Thymus (tissue), 14 donors: ENCODE data around the gene SLC26A11. TPM values are rescaled to one million over a fixed set of nuclear protein-coding genes. Genes with fewer than 3 reads are reported as not detected.

Experiments
- DNase-seq, 9 donors: peaks; one replicate each; pipeline ENCODE4 v3.0.0-alpha.2; 2013; ENCODE audit warnings: low spot score in 9 of 9, low read depth in 6 of 9, missing footprints in 1 of 9
- H3K27ac ChIP-seq, 2 donors: one replicate each; pipeline ENCODE4 v1.5.1; 2013; ENCODE audit warnings: control low read depth in 1 of 2, low read depth in 1 of 2, low read length in 1 of 2, mild to moderate bottlenecking in 1 of 2, moderate library complexity in 1 of 2
- H3K27me3 ChIP-seq, 2 donors: one replicate each; pipeline ENCODE4 v1.5.1; 2013; ENCODE audit warnings: low read length in 1 of 2; ENCODE audit not compliant: control insufficient read depth in 2 of 2, insufficient read depth in 1 of 2
- H3K36me3 ChIP-seq, 2 donors: one replicate each; pipeline ENCODE4 v1.5.1; 2013; ENCODE audit warnings: low read length in 1 of 2, mild to moderate bottlenecking in 1 of 2, moderate library complexity in 1 of 2; ENCODE audit not compliant: control insufficient read depth in 2 of 2, insufficient read depth in 2 of 2
- H3K4me1 ChIP-seq, 2 donors: one replicate each; pipeline ENCODE4 v1.5.1; 2013; ENCODE audit warnings: low read length in 2 of 2; ENCODE audit not compliant: control insufficient read depth in 2 of 2, insufficient read depth in 2 of 2
- H3K4me3 ChIP-seq, 2 donors: one replicate each; pipeline ENCODE4 v1.5.1; 2013; ENCODE audit warnings: low read length in 2 of 2, control low read depth in 1 of 2, mild to moderate bottlenecking in 1 of 2
- H3K9me3 ChIP-seq, 2 donors: one replicate each; pipeline ENCODE4 v1.5.1; 2013; ENCODE audit warnings: low read length in 1 of 2, mild to moderate bottlenecking in 1 of 2; ENCODE audit not compliant: control insufficient read depth in 2 of 2, insufficient read depth in 1 of 2
- WGBS: extraction: QIAGEN DNeasy Blood & Tissue Kit; methylation state at CpG from one replicate; pipeline ENCODE4 v1.1.7; 2013; 5-methylcytosine and 5-hydroxymethylcytosine counted together
- long read RNA-seq, 10 donors: transcript quantifications; one replicate each; lab custom pipeline, GENCODE V29; 2026
- polyA plus RNA-seq: library from polyadenylated mRNA; stranded (reverse); fragments of 200-250 nt; gene quantifications from one replicate; pipeline ENCODE4 v1.2.3, GENCODE V29; 2013
- total RNA-seq: library from RNA; stranded (reverse); fragments of 120-200 nt; gene quantifications from one replicate; pipeline ENCODE4 v1.2.4, GENCODE V29; 2013
- donor health status: healthy.

The SLC26A11 gene
- total RNA-seq (2.3 TPM), polyA plus RNA-seq (17.4 TPM)
- long read RNA-seq, donor 1 = 0 reads
- long read RNA-seq, donor 2 = 0 reads
- long read RNA-seq, donor 3, partial matches to known transcripts = 0 of 3 reads
- long read RNA-seq, donor 3, other reads (novel, unspliced or antisense) = 0 of 3 reads
- long read RNA-seq, donor 4, partial matches to known transcripts = 0 of 2 reads
- long read RNA-seq, donor 4, other reads (novel, unspliced or antisense) = 0 of 2 reads
- long read RNA-seq, donor 5, partial matches to known transcripts = 5 of 8 reads
- long read RNA-seq, donor 5, other reads (novel, unspliced or antisense) = 0 of 8 reads
- long read RNA-seq, donor 6 = 0 reads
- long read RNA-seq, donor 7, partial matches to known transcripts = 0 of 1 reads
- long read RNA-seq, donor 7, other reads (novel, unspliced or antisense) = 0 of 1 reads
- long read RNA-seq, donor 8, partial matches to known transcripts = 0 of 1 reads
- long read RNA-seq, donor 8, other reads (novel, unspliced or antisense) = 0 of 1 reads
- long read RNA-seq, donor 9 = 0 reads
- long read RNA-seq, donor 10, partial matches to known transcripts = 0 of 1 reads
- long read RNA-seq, donor 10, other reads (novel, unspliced or antisense) = 0 of 1 reads

- peak within 1 kb of the TSS; percentile 62 to 74 for H3K27ac ChIP-seq
- H3K4me1 ChIP-seq = peaks cover 0 to 12% of the 10 kb centered on the region in 2 donors
- peak within 1 kb of the TSS; percentile 51 to 68 for H3K4me3 ChIP-seq
- peaks cover 0 to 7% of the 10 kb centered on the region in 2 donors for H3K36me3 ChIP-seq
- WGBS = 1% methylated on average over 77 of the region's 77 CpGs
- peak in 4 of 9 donors; percentile 4 to 35 (median 20) for DNase-seq
- H3K27me3 ChIP-seq = peaks cover 14 to 20% of the 10 kb centered on the region in 2 donors
- no peaks in the 10 kb centered on the region for H3K9me3 ChIP-seq
These were observed at the start of gene SLC26A11, which contains the start of gene SGSH for GRCh38 chr17:80220054-80220735. TSS of gene SLC26A11 (plus strand) at chr17:80220427. CDS start at chr17:80221561, 1,134 bp downstream. TSS of gene SGSH (minus strand) at chr17:80220333. CDS start at chr17:80220313, 20 bp downstream.

GRCh38 chr17:80171681-80172080, 48.5 kb upstream of the SLC26A11 start:
- no peaks in the 10 kb centered on the region for H3K4me1 ChIP-seq
- 95% methylated on average over 7 of the region's 7 CpGs for WGBS
- no peak for DNase-seq
- no peak overlapping the region for H3K4me3 ChIP-seq
- no peak overlapping the region for H3K27ac ChIP-seq
- no peaks in the 10 kb centered on the region for H3K9me3 ChIP-seq
- peaks cover 0 to 10% of the 10 kb centered on the region in 2 donors for H3K27me3 ChIP-seq
- H3K36me3 ChIP-seq = no peaks in the 10 kb centered on the region

- peaks cover 0 to 13% of the 10 kb centered on the region in 2 donors for H3K27me3 ChIP-seq
- H3K27ac ChIP-seq = no peak overlapping the region
- no peak for DNase-seq
- no peak overlapping the region for H3K4me3 ChIP-seq
- 78% methylated on average over 12 of the region's 12 CpGs for WGBS
- no peaks in the 10 kb centered on the region for H3K4me1 ChIP-seq
- H3K9me3 ChIP-seq = no peaks in the 10 kb centered on the region
- no peaks in the 10 kb centered on the region for H3K36me3 ChIP-seq
These were observed 47.1 kb upstream of the SLC26A11 start for GRCh38 chr17:80173126-80173525.

DNA sequence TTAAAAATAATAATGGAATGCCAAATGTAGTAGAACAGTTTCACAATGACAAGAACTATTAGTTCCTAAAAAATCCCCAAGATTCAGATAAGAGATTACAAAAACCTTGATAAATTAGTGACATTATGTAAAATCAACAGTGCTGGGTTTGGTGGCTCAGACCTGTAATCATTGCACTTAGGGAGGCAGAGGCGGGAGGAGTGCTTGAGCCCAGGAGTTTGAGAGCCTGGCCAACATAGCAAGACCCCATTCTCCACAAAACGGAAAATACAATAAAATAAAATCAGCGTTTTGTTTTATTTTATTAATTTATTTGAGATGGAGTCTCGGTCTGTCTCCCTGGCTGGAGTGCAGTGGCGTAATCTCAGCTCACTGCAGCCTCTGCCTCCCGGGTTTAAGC, 46.3 kb upstream of the SLC26A11 start:
- Histone ChIP-seq H3K9me3 (no peaks in the 10 kb centered on the region), H3K4me3 (no peak overlapping the region), H3K27ac (no peak overlapping the region), H3K27me3 (peaks cover 0 to 16% of the 10 kb centered on the region in 2 donors), H3K4me1 (no peaks in the 10 kb centered on the region), H3K36me3 (no peaks in the 10 kb centered on the region)
- 97% methylated on average over 6 of the region's 6 CpGs for WGBS
- no peak for DNase-seq

DNA sequence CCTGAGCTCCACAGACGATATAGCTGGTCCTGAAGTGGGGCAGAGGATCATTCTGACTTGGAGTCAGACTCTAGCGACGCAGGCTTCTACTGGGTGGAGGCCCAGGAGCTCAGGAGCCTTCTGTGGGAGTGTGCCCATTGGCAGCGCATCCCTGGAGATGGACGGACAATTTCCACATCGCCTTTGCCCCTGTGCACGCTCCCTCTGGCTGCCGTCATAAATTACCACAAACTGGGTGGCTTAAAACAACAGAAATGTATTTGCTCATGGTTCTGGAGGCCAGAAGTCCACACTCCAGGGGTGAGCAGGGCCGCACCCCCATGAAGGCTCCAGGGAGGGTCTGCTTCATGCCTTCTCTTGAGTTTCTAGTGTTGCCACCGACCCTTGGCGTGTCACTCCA, 43.5 kb upstream of the SLC26A11 start:
- 96% methylated on average over 11 of the region's 11 CpGs for WGBS
- H3K4me3 ChIP-seq = no peak overlapping the region
- H3K4me1 ChIP-seq = no peaks in the 10 kb centered on the region
- peaks cover 0 to 16% of the 10 kb centered on the region in 2 donors for H3K27me3 ChIP-seq
- H3K9me3 ChIP-seq = no peaks in the 10 kb centered on the region
- no peaks in the 10 kb centered on the region for H3K36me3 ChIP-seq
- no peak for DNase-seq
- H3K27ac ChIP-seq = no peak overlapping the region

DNA sequence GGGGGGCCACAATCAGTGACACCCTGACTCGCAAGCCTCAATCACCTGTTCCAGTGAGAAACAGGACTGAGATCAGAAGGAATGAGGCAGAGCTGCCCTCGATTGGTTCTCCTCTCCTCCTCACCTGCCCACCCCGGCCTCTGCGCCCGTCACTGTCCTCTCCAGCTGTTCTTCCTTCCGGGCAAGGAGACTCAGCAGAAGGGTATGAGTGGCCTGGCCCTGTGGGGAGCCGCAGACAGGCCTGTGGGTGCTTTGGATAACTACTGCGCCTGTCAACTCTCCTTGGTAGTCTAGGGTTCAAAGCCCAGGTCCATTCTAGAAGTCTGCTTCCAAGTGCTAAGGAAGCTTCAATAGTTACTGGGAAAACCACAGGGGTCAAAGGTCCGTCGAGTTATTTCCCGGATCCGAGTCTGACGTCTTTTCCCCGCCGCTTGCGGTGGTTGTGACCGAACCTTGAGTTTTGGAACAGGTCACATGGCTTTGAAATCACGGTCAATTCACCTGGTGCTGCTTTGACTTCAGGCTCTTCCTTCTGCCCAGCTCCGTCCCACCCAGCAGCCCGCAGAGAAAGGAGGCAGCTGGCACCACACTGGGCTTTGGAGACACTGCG, 42.1 kb upstream of the SLC26A11 start:
- H3K9me3 ChIP-seq = no peaks in the 10 kb centered on the region
- no peak overlapping the region for H3K4me3 ChIP-seq
- H3K4me1 ChIP-seq = no peaks in the 10 kb centered on the region
- peaks cover 0 to 15% of the 10 kb centered on the region in 2 donors for H3K27me3 ChIP-seq
- no peak overlapping the region for H3K27ac ChIP-seq
- WGBS = 91% methylated on average over 21 of the region's 21 CpGs
- no peak for DNase-seq
- H3K36me3 ChIP-seq = no peaks in the 10 kb centered on the region

GRCh38 chr17:80180192-80180591, 40.0 kb upstream of the SLC26A11 start:
- Histone ChIP-seq H3K9me3 (no peaks in the 10 kb centered on the region), H3K27ac (no peak overlapping the region), H3K27me3 (peaks cover 0 to 14% of the 10 kb centered on the region in 2 donors), H3K4me3 (no peak overlapping the region), H3K36me3 (no peaks in the 10 kb centered on the region), H3K4me1 (peaks cover 0 to 3% of the 10 kb centered on the region in 2 donors)
- no peak for DNase-seq
- WGBS = 93% methylated on average over 14 of the region's 14 CpGs

DNA sequence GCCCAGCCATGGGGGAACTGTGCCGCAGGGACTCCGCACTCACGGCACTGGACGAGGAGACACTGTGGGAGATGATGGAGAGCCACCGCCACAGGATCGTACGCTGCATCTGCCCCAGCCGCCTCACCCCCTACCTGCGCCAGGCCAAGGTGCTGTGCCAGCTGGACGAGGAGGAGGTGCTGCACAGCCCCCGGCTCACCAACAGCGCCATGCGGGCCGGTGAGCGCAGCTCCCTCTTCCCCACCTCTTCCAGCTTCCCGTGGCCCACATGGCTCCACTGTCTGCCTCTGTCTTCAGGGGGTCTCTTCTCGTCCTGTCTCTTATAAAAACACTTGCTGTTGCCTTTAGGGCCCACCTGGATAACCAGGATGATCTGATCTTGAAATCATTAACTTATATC, 38.8 kb upstream of the SLC26A11 start:
- 97% methylated on average over 17 of the region's 17 CpGs for WGBS
- peaks cover 0 to 3% of the 10 kb centered on the region in 2 donors for H3K4me1 ChIP-seq
- no peak overlapping the region for H3K27ac ChIP-seq
- H3K27me3 ChIP-seq = peaks cover 0 to 14% of the 10 kb centered on the region in 2 donors
- DNase-seq = no peak
- no peaks in the 10 kb centered on the region for H3K36me3 ChIP-seq
- H3K4me3 ChIP-seq = no peak overlapping the region
- H3K9me3 ChIP-seq = no peaks in the 10 kb centered on the region
